Measurements from ENCODE around the gene ITPR3. TPM values are rescaled to one million over a fixed set of nuclear protein-coding genes. Genes with fewer than 3 reads are reported as not detected.

ITPR3 gene
- total RNA-seq, 1 donor from 2014 or later, result 17.7 TPM

GRCh38 chr6:33724102-33725023, 103.2 kb downstream of the ITPR3 start:
- Histone ChIP-seq H2AFZ (ENCODE audit: low read depth, low read length) (no peak overlapping the region), H3K9me3 (ENCODE audit: insufficient read depth, low read depth, low read length) (no peaks in the 10 kb centered on the region), H4K20me1 (ENCODE audit: insufficient read depth, low read length) (no peaks in the 10 kb centered on the region), H3K9ac (ENCODE audit: low read length) (no peak overlapping the region), H3K27ac (ENCODE audit: low read depth, low read length) (no peak overlapping the region), H3K79me2 (ENCODE audit: insufficient read depth, low read length) (no peaks in the 10 kb centered on the region), H3K4me1 (ENCODE audit: insufficient read depth, low read length) (no peaks in the 10 kb centered on the region), H3K36me3 (ENCODE audit: insufficient read depth, low read length) (no peaks in the 10 kb centered on the region), H3K4me3 (ENCODE audit: insufficient read depth, low read depth, low read length) (no peak overlapping the region), H3K27me3 (ENCODE audit: insufficient read depth, low read length) (peaks cover 54% of the 10 kb centered on the region), H3K4me2 (ENCODE audit: low read length) (no peak overlapping the region)
- Mint-ChIP-seq H3K27ac (ENCODE audit: unreplicated experiment) (no peak overlapping the region), H3K27me3 (ENCODE audit: low read depth, unreplicated experiment) (peaks cover 52% of the 10 kb centered on the region), H3K4me1 (ENCODE audit: low read depth, unreplicated experiment) (no peaks in the 10 kb centered on the region), H3K36me3 (ENCODE audit: low read depth, unreplicated experiment) (peaks cover 4% of the 10 kb centered on the region), H3K4me3 (ENCODE audit: unreplicated experiment) (no peak overlapping the region), H3K9me3 (ENCODE audit: unreplicated experiment) (peaks cover 2% of the 10 kb centered on the region)
- TF ChIP-seq CTCF (IDR thresholded peaks at IDR 0.05; ENCODE audit: insufficient read depth, low read depth, low read length) (no peak), EZH2 (IDR thresholded peaks at IDR 0.05; ENCODE audit: insufficient read depth, low read length) (no peak)
- DNase-seq (ENCODE audit: low read depth) (no peak), FAIRE-seq (no peak)

- Mint-ChIP-seq H3K9me3 (ENCODE audit: unreplicated experiment) (peaks cover 2% of the 10 kb centered on the region), H3K4me3 (ENCODE audit: unreplicated experiment) (no peak overlapping the region), H3K4me1 (ENCODE audit: low read depth, unreplicated experiment) (no peaks in the 10 kb centered on the region), H3K27me3 (ENCODE audit: low read depth, unreplicated experiment) (peaks cover 49% of the 10 kb centered on the region), H3K36me3 (ENCODE audit: low read depth, unreplicated experiment) (peaks cover 4% of the 10 kb centered on the region), H3K27ac (ENCODE audit: unreplicated experiment) (no peak overlapping the region)
- FAIRE-seq (no peak), DNase-seq (ENCODE audit: low read depth) (no peak)
- no peaks in the 10 kb centered on the region for H3K9me3 ChIP-seq (ENCODE audit: insufficient read depth, low read depth, low read length)
- peaks cover 51% of the 10 kb centered on the region for H3K27me3 ChIP-seq (ENCODE audit: insufficient read depth, low read length)
- H3K79me2 ChIP-seq (ENCODE audit: insufficient read depth, low read length), result no peaks in the 10 kb centered on the region
- no peaks in the 10 kb centered on the region for H3K36me3 ChIP-seq (ENCODE audit: insufficient read depth, low read length)
- TF ChIP-seq CTCF (IDR thresholded peaks at IDR 0.05; ENCODE audit: insufficient read depth, low read depth, low read length) (no peak), EZH2 (IDR thresholded peaks at IDR 0.05; ENCODE audit: insufficient read depth, low read length) (no peak)
- H3K4me3 ChIP-seq (ENCODE audit: insufficient read depth, low read depth, low read length), result no peak overlapping the region
- no peaks in the 10 kb centered on the region for H4K20me1 ChIP-seq (ENCODE audit: insufficient read depth, low read length)
- H3K4me1 ChIP-seq (ENCODE audit: insufficient read depth, low read length), result no peaks in the 10 kb centered on the region
- no peak overlapping the region for H3K4me2 ChIP-seq (ENCODE audit: low read length)
- no peak overlapping the region for H3K9ac ChIP-seq (ENCODE audit: low read length)
- H3K27ac ChIP-seq (ENCODE audit: low read depth, low read length), result no peak overlapping the region
- no peak overlapping the region for H2AFZ ChIP-seq (ENCODE audit: low read depth, low read length)
Measured at GRCh38 chr6:33725222-33725621, 104.1 kb downstream of the ITPR3 start.
